H1 (cell line): ENCODE results near the gene TTC32. TPM values are rescaled to one million over a fixed set of nuclear protein-coding genes. Genes with fewer than 3 reads are reported as not detected.

Experiments
- CTCF ChIA-PET: fragments of 300-600 bp; sonication (Branson Sonifier 250); formaldehyde crosslinking; loops from one replicate; lab custom pipeline; 2021; ENCODE audit not compliant: partially characterized antibody; lab: Charles Lee
- POLR2A ChIA-PET: fragments of 300-600 bp; sonication (Branson Sonifier 250); formaldehyde crosslinking; loops from one replicate; lab custom pipeline; 2021; ENCODE audit warnings: inconsistent platforms; ENCODE audit not compliant: partially characterized antibody; lab: Charles Lee
- DNase-seq, 2 experiments: peaks; one replicate each; pipeline versions ENCODE4 v3.0.0 to v3.0.0-alpha.2; 2010 to 2022; ENCODE audit warnings: low spot score in 2 of 2, low read depth in 1 of 2, mixed read lengths in 1 of 2
- FAIRE-seq: peaks from 2 replicates; lab custom pipeline; 2011; peaks lifted over from hg19 to GRCh38; lab: Jason Lieb, UNC
- H2AFZ ChIP-seq: 2 replicates; pipeline ENCODE4 v1.8.1; 2012; ENCODE audit warnings: low read length, inconsistent platforms
- H2AK5ac ChIP-seq: 2 replicates; pipeline ENCODE4 v1.6.1; 2013; ENCODE audit warnings: low read depth, low read length
- H2BK120ac ChIP-seq: replicated peaks from 2 replicates; pipeline ENCODE3; 2013; ENCODE audit warnings: low read depth, low read length, inconsistent platforms
- H2BK12ac ChIP-seq: 2 replicates; pipeline ENCODE4 v1.6.1; 2013; ENCODE audit warnings: low read depth, low read length
- H2BK15ac ChIP-seq: 2 replicates; pipeline ENCODE4 v1.6.1; 2013; ENCODE audit warnings: low read length
- H2BK20ac ChIP-seq: 2 replicates; pipeline ENCODE4 v1.6.1; 2013; ENCODE audit warnings: low read length
- H2BK5ac ChIP-seq: 2 replicates; pipeline ENCODE4 v1.6.1; 2013; ENCODE audit warnings: low read depth, low read length
- H3K14ac ChIP-seq: 2 replicates; pipeline ENCODE4 v1.6.1; 2013; ENCODE audit warnings: inconsistent platforms; ENCODE audit not compliant: insufficient read length
- H3K18ac ChIP-seq: 2 replicates; pipeline ENCODE4 v1.6.1; 2013; ENCODE audit warnings: low read length; ENCODE audit errors: extremely low read depth
- H3K23ac ChIP-seq: 2 replicates; pipeline ENCODE4 v1.6.1; 2013; ENCODE audit warnings: inconsistent platforms; ENCODE audit not compliant: insufficient read length
- H3K23me2 ChIP-seq: 2 replicates; pipeline ENCODE4 v1.6.1; 2013; ENCODE audit warnings: low read depth, low read length
- H3K27ac ChIP-seq: 2 replicates; pipeline ENCODE4 v1.6.1; 2011; ENCODE audit warnings: low read depth, low read length, inconsistent platforms
- H3K27me3 ChIP-seq, 4 experiments: replicated peaks in 1 of 4; 1 replicate in 1 of 4; 2 replicates in 3 of 4; pipeline versions ENCODE4 v1.6.1 to v1.8.1; 2011 to 2013; ENCODE audit warnings: low read length in 3 of 4, mild to moderate bottlenecking in 3 of 4, inconsistent platforms in 2 of 4, mixed read lengths in 2 of 4, moderate library complexity in 1 of 4; ENCODE audit not compliant: control insufficient read depth in 3 of 4, insufficient read depth in 3 of 4; ENCODE audit errors: extremely low read depth in 1 of 4
- H3K36me3 ChIP-seq, 4 experiments: 2 replicates each; pipeline versions ENCODE4 v1.6.1 to v1.8.1; 2011 to 2013; ENCODE audit warnings: mild to moderate bottlenecking in 4 of 4, low read length in 3 of 4, moderate library complexity in 2 of 4, control low read depth in 1 of 4, inconsistent platforms in 1 of 4; ENCODE audit not compliant: insufficient read depth in 4 of 4, control insufficient read depth in 2 of 4
- H3K4ac ChIP-seq: replicated peaks from 2 replicates; pipeline ENCODE3; 2013; ENCODE audit warnings: low read length, low read depth, mixed read lengths, inconsistent platforms; ENCODE audit not compliant: insufficient read length
- H3K4me1 ChIP-seq, 4 experiments: replicated peaks in 1 of 4; 1 replicate in 1 of 4; 2 replicates in 3 of 4; pipeline versions ENCODE4 v1.6.1 to v1.8.1; 2011 to 2013; ENCODE audit warnings: low read length in 3 of 4, inconsistent platforms in 2 of 4, mixed read lengths in 1 of 4; ENCODE audit not compliant: insufficient read depth in 4 of 4, control insufficient read depth in 3 of 4
- H3K4me2 ChIP-seq, 2 experiments: 2 replicates each; pipeline versions ENCODE4 v1.6.1 to v1.8.1; 2011 to 2013; ENCODE audit warnings: low read depth in 2 of 2, low read length in 2 of 2, control low read depth in 1 of 2, inconsistent platforms in 1 of 2, mild to moderate bottlenecking in 1 of 2; ENCODE audit not compliant: insufficient read depth in 1 of 2
- H3K4me3 ChIP-seq, 4 experiments: fragments of 200-600, 300-600 bp in 1 of 4; sonication (generic), shearing (Covaris generic), sonication (Bioruptor Twin) in 1 of 4; 2 replicates each; pipeline versions ENCODE4 v1.5.1 to v1.8.1; 2011 to 2016; ENCODE audit warnings: low read length in 4 of 4, low read depth in 3 of 4, control low read depth in 2 of 4, inconsistent platforms in 2 of 4, mild to moderate bottlenecking in 2 of 4, mixed read lengths in 1 of 4, moderate library complexity in 1 of 4; ENCODE audit not compliant: insufficient read depth in 2 of 4; ENCODE audit errors: extremely low read depth in 1 of 4
- H3K56ac ChIP-seq: replicated peaks from 2 replicates; pipeline ENCODE3; 2013; ENCODE audit warnings: low read depth, mild to moderate bottlenecking, mixed read lengths, low read length, inconsistent platforms; ENCODE audit not compliant: insufficient read length
- H3K79me1 ChIP-seq: 2 replicates; pipeline ENCODE4 v1.6.1; 2013; ENCODE audit warnings: low read depth, low read length, control low read depth
- H3K79me2 ChIP-seq, 2 experiments: 2 replicates each; pipeline versions ENCODE4 v1.6.1 to v1.8.1; 2012 to 2013; ENCODE audit warnings: low read length in 2 of 2, mild to moderate bottlenecking in 2 of 2, inconsistent platforms in 1 of 2; ENCODE audit not compliant: insufficient read depth in 2 of 2, control insufficient read depth in 1 of 2
- H3K9ac ChIP-seq, 4 experiments: replicated peaks in 1 of 4; 1 replicate in 1 of 4; 2 replicates in 3 of 4; pipeline versions ENCODE4 v1.6.1 to v1.8.1; 2011 to 2013; ENCODE audit warnings: low read depth in 3 of 4, low read length in 3 of 4, control low read depth in 2 of 4, mild to moderate bottlenecking in 2 of 4, moderate library complexity in 2 of 4, inconsistent platforms in 1 of 4; ENCODE audit errors: extremely low read depth in 1 of 4
- H3K9me3 ChIP-seq, 2 experiments: 2 replicates each; pipeline versions ENCODE4 v1.6.1 to v1.8.1; 2012 to 2013; ENCODE audit warnings: mild to moderate bottlenecking in 2 of 2, moderate library complexity in 2 of 2, control low read depth in 1 of 2, inconsistent platforms in 1 of 2, low read depth in 1 of 2, low read length in 1 of 2, mixed read lengths in 1 of 2; ENCODE audit not compliant: insufficient read depth in 2 of 2
- H4K20me1 ChIP-seq, 2 experiments: replicated peaks in 1 of 2; 2 replicates each; pipeline versions ENCODE3 to v1.8.1; 2011 to 2013; ENCODE audit warnings: inconsistent platforms in 2 of 2, low read length in 2 of 2, mild to moderate bottlenecking in 1 of 2; ENCODE audit not compliant: insufficient read depth in 2 of 2, control insufficient read depth in 1 of 2
- H4K5ac ChIP-seq: 2 replicates; pipeline ENCODE4 v1.6.1; 2013; ENCODE audit warnings: low read length, low read depth, mixed read lengths, inconsistent platforms; ENCODE audit not compliant: insufficient read length
- H4K8ac ChIP-seq: 2 replicates; pipeline ENCODE4 v1.8.0; 2013; ENCODE audit warnings: mild to moderate bottlenecking, moderate library complexity, low read length, inconsistent platforms; ENCODE audit not compliant: insufficient read depth; ENCODE audit errors: extremely low read depth
- H4K91ac ChIP-seq: replicated peaks from 2 replicates; pipeline ENCODE3; 2013; ENCODE audit warnings: low read length, mixed read lengths, inconsistent platforms; ENCODE audit not compliant: insufficient read length
- BACH1 ChIP-seq: IDR thresholded peaks from 2 replicates; pipeline ENCODE4 v1.6.1; 2012; ENCODE audit warnings: low read length, improper control_type of control experiment
- BCL11A ChIP-seq, 2 experiments: IDR thresholded peaks; one replicate each; pipeline ENCODE4 v1.6.1; 2011; ENCODE audit warnings: low read depth in 2 of 2, low read length in 2 of 2, mild to moderate bottlenecking in 2 of 2
- BRCA1 ChIP-seq: IDR thresholded peaks from 2 replicates; pipeline ENCODE4 v1.6.1; 2012; ENCODE audit warnings: low read depth, low read length, improper control_type of control experiment
- EGR1 ChIP-seq: IDR thresholded peaks from 2 replicates; pipeline ENCODE4 v1.6.1; 2011; ENCODE audit warnings: low read depth, low read length, borderline replicate concordance
- HDAC2 ChIP-seq, 2 experiments: fragments of 300-600 bp in 1 of 2; sonication (generic) in 1 of 2; IDR thresholded peaks; 2 replicates each; pipeline ENCODE4 v1.6.1; 2011 to 2012; ENCODE audit warnings: low read depth in 2 of 2, low read length in 2 of 2, mild to moderate bottlenecking in 2 of 2, moderate library complexity in 2 of 2, borderline replicate concordance in 1 of 2, inconsistent platforms in 1 of 2
- POLR2A ChIP-seq, 2 experiments: IDR thresholded peaks; 1 replicate in 1 of 2; 2 replicates in 1 of 2; pipeline ENCODE4 v1.6.1; 2011; ENCODE audit warnings: low read depth in 2 of 2, low read length in 2 of 2, mild to moderate bottlenecking in 2 of 2; ENCODE audit errors: control extremely low read depth in 1 of 2
- RXRA ChIP-seq: IDR thresholded peaks from 2 replicates; pipeline ENCODE4 v1.6.1; 2011; ENCODE audit warnings: low read depth, mild to moderate bottlenecking, low read length, moderate library complexity; ENCODE audit not compliant: insufficient read depth
- SAP30 ChIP-seq: fragments of 300-600 bp; sonication (generic); IDR thresholded peaks from 2 replicates; pipeline ENCODE4 v1.7.1; 2012; ENCODE audit warnings: low read length, moderate library complexity, mild to moderate bottlenecking, inconsistent platforms; ENCODE audit not compliant: insufficient read depth, insufficient replicate concordance
- SIN3A ChIP-seq, 2 experiments: IDR thresholded peaks in 1 of 2; conservative IDR thresholded peaks in 1 of 2; 2 replicates each; pipeline ENCODE4 v1.6.1; 2011 to 2012; ENCODE audit warnings: low read length in 2 of 2, improper control_type of control experiment in 1 of 2, low read depth in 1 of 2, mild to moderate bottlenecking in 1 of 2
- SRF ChIP-seq: IDR thresholded peaks from 2 replicates; pipeline ENCODE4 v1.6.1; 2011; ENCODE audit warnings: mild to moderate bottlenecking, low read depth, low read length, moderate library complexity
- TEAD4 ChIP-seq: IDR thresholded peaks from 2 replicates; pipeline ENCODE4 v1.6.1; 2012; ENCODE audit warnings: low read depth, low read length, inconsistent platforms, mixed read lengths
- WGBS, 2 experiments: shearing (Covaris generic) in 1 of 2; methylation state at CpG; one replicate each; pipeline versions ENCODE4 v1.1.6 to v1.1.7; 2013 to 2015; ENCODE audit warnings: low lambda C conversion rate in 2 of 2, mixed read lengths in 2 of 2, inconsistent platforms in 1 of 2, low coverage in 1 of 2, missing lambda C conversion rate in 1 of 2; ENCODE audit not compliant: insufficient replicate concordance in 2 of 2, insufficient coverage in 1 of 2, insufficient read length in 1 of 2; ENCODE audit errors: extremely low coverage in 1 of 2, missing lambda C conversion rate in 1 of 2; 5-methylcytosine and 5-hydroxymethylcytosine counted together
- polyA plus RNA-seq, 7 experiments: library from polyadenylated mRNA; depleted of rRNA in 3 of 7; stranded (reverse) in 5 of 7; unstranded in 2 of 7; fragments of >200 nt in 5 of 7; fragments of 200-250 nt in 2 of 7; gene quantifications; 1 replicate in 5 of 7; 2 replicates in 1 of 7; 4 replicates in 1 of 7; pipeline versions ENCODE4 v1.2.1 to v1.2.3, GENCODE V29; 2011 to 2013; ENCODE audit warnings: missing spikeins in 2 of 7, mixed read lengths in 2 of 7
- total RNA-seq: library from RNA; stranded (reverse); fragmentation: NEBNext Ultra II Directional; extraction: Animal tissue kit (Norgen Biotek cat#: 25700); gene quantifications from 2 replicates; pipeline ENCODE4 v1.2.1, GENCODE V29; 2021

The TTC32 gene
- total and polyA plus RNA-seq, 2 of the 8 experiments (the other 6 are each of a cell fraction or from before 2014, with no cell fraction given): 6.8 to 8.7 TPM

DNA sequence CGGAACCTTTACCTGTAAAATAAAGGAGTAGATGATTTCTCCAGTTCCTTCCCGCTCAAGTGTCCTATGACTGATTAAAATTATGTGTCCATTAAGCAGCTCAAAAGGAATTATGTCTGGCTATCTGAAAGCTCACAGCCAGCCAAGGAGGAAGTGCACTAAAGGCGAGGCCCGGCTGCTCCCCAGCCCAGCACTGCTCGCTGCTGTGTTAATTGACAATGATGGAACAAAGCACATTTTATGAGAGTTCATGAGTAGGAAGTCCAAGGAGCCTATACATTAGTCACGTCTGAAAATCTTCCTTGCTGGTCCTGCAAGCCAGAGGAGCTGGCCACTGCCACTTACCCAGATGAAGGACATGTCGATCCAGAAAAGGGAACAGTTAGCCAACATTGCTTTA is 14.3 kb downstream of the TTC32 start:
- Histone ChIP-seq H3K18ac (no peak overlapping the region), H3K4me2 (no peak overlapping the region), H3K79me1 (no peaks in the 10 kb centered on the region), H3K23me2 (no peaks in the 10 kb centered on the region), H2AK5ac (no peak overlapping the region), H3K14ac (no peak overlapping the region), H4K8ac (no peak overlapping the region), H3K9ac (no peak overlapping the region), H3K4ac (no peak overlapping the region), H2BK120ac (no peak overlapping the region), H4K5ac (no peak overlapping the region), H2BK20ac (no peak overlapping the region), H4K91ac (no peak overlapping the region), H3K79me2 (no peaks in the 10 kb centered on the region), H3K4me3 (no peak overlapping the region), H2BK5ac (no peak overlapping the region), H3K56ac (no peak overlapping the region), H3K27ac (no peak overlapping the region), H3K36me3 (no peaks in the 10 kb centered on the region), H2BK15ac (no peak overlapping the region), H3K27me3 (no peaks in the 10 kb centered on the region; a peak in 1 of 7 replicates), H2AFZ (no peak overlapping the region), H3K23ac (no peak overlapping the region), H2BK12ac (no peak overlapping the region), H4K20me1 (no peaks in the 10 kb centered on the region), H3K9me3 (no peaks in the 10 kb centered on the region), H3K4me1 (0 out of 7 replicates have a peak, but pooled peaks cover 0 to 2% (median 0%) of the 10 kb centered on the region in 4 experiments)
- 89% methylated on average over 7 of the region's 7 CpGs; no CpG with 5 or more reads in 1 of the 2 experiments for WGBS, 2 experiments
- ChIA-PET POLR2A (no interaction called here), CTCF (interaction anchor here (0.6 kb wide), 1 partner anchor 399 kb away, joined by 3 read pairs; no protein-coding TSS in a partner anchor)
- FAIRE-seq (no peak), DNase-seq (peak in 1 of 2 experiments; percentile 20)
- TF ChIP-seq SAP30: no peak
- TF ChIP-seq RXRA: no peak
- TF ChIP-seq POLR2A (IDR thresholded peaks at IDR 0.05; ENCODE audit: control extremely low read depth in 1 of 2, low read depth in 2 of 2, low read length in 2 of 2): no peak
- no peak for TF ChIP-seq HDAC2 (IDR thresholded peaks at IDR 0.05; ENCODE audit: borderline replicate concordance in 1 of 2, low read depth in 2 of 2, low read length in 2 of 2)
- TF ChIP-seq BRCA1: no peak
- TF ChIP-seq BCL11A (IDR thresholded peaks at IDR 0.05; ENCODE audit: low read depth in 2 of 2, low read length in 2 of 2): no peak
- no peak for TF ChIP-seq SRF
- no peak for TF ChIP-seq TEAD4
- TF ChIP-seq EGR1: no peak
- TF ChIP-seq SIN3A (conservative IDR thresholded peaks at IDR 0.05 in 1 of 2, IDR thresholded peaks at IDR 0.05 in 1 of 2; ENCODE audit: low read depth in 1 of 2, low read length in 2 of 2): no peak
- no peak for TF ChIP-seq BACH1
